Breast epithelium (tissue), 3 donors: Measurements from ENCODE around the gene ARIH1.

Experiments
- CTCF ChIP-seq, 3 donors: fragments of 450-650 bp; IDR thresholded peaks; one replicate each; pipeline ENCODE4 v1.5.1; 2016 to 2017; ENCODE audit warnings: antibody characterized with exemption in 3 of 3, mild to moderate bottlenecking in 3 of 3, moderate library complexity in 3 of 3
- POLR2A ChIP-seq: fragments of 450-650 bp; IDR thresholded peaks from one replicate; pipeline ENCODE4 v1.6.1; 2016; ENCODE audit warnings: antibody characterized with exemption, mild to moderate bottlenecking, moderate library complexity
- POLR2AphosphoS5 ChIP-seq, 3 donors: sonication (generic); formaldehyde crosslinking; IDR thresholded peaks; one replicate each; pipeline ENCODE4 v1.6.1; 2017; ENCODE audit warnings: antibody characterized with exemption in 3 of 3

GRCh38 chr15:72516777-72517176 is 42.6 kb downstream of the ARIH1 start:
- TF ChIP-seq CTCF (IDR thresholded peaks at IDR 0.05) (no peak), POLR2A (no peak), POLR2AphosphoS5 (IDR thresholded peaks at IDR 0.05) (no peak)
